Measurements from ENCODE around the gene DDX6.

DDX6 gene

GRCh38 chr11:118757876-118758399, 33.0 kb downstream of the DDX6 start:
- H3K4me3 ChIP-seq (ENCODE audit: low read depth, low read length), result no peak overlapping the region
- TF ChIP-seq CTCF (IDR thresholded peaks at IDR 0.05; ENCODE audit: low read depth, low read length, missing control alignments), result no peak
- DNase-seq (ENCODE audit: low read depth), result no peak

- H3K4me3 ChIP-seq (ENCODE audit: low read depth, low read length), result no peak overlapping the region
- no peak for DNase-seq (ENCODE audit: low read depth)
These were observed 38.3 kb downstream of the DDX6 start for GRCh38 chr11:118752654-118753053.

GRCh38 chr11:118749429-118749828, 41.5 kb downstream of the DDX6 start:
- no peak for DNase-seq (ENCODE audit: low read depth)
- no peak for TF ChIP-seq CTCF (IDR thresholded peaks at IDR 0.05; ENCODE audit: low read depth, low read length, missing control alignments)
- no peak overlapping the region for H3K4me3 ChIP-seq (ENCODE audit: low read depth, low read length)

More at GRCh38 chr11:118752654-118753053, 38.3 kb downstream of the DDX6 start:
- no peak for TF ChIP-seq CTCF (IDR thresholded peaks at IDR 0.05; ENCODE audit: low read depth, low read length, missing control alignments)

GRCh38 chr11:118748056-118748455, 42.9 kb downstream of the DDX6 start:
- no peak for TF ChIP-seq CTCF (IDR thresholded peaks at IDR 0.05; ENCODE audit: low read depth, low read length, missing control alignments)
- DNase-seq (ENCODE audit: low read depth), result no peak
- no peak overlapping the region for H3K4me3 ChIP-seq (ENCODE audit: low read depth, low read length)

GRCh38 chr11:118746988-118747585, 43.9 kb downstream of the DDX6 start:
- H3K4me3 ChIP-seq (ENCODE audit: low read depth, low read length), result no peak overlapping the region
- TF ChIP-seq CTCF (IDR thresholded peaks at IDR 0.05; ENCODE audit: low read depth, low read length, missing control alignments), result no peak
- no peak for DNase-seq (ENCODE audit: low read depth)

- no peak for DNase-seq (ENCODE audit: low read depth)
- TF ChIP-seq CTCF (IDR thresholded peaks at IDR 0.05; ENCODE audit: low read depth, low read length, missing control alignments), result no peak
- H3K4me3 ChIP-seq (ENCODE audit: low read depth, low read length), result no peak overlapping the region
These were observed 46.9 kb downstream of the DDX6 start for GRCh38 chr11:118744046-118744445.

- no peak overlapping the region for H3K4me3 ChIP-seq (ENCODE audit: low read depth, low read length)
- no peak for DNase-seq (ENCODE audit: low read depth)
- no peak for TF ChIP-seq CTCF (IDR thresholded peaks at IDR 0.05; ENCODE audit: low read depth, low read length, missing control alignments)
These were observed 48.7 kb downstream of the DDX6 start for GRCh38 chr11:118742304-118742703.

All from GM12864 (cell line).